Activated T-helper 1 cell treated with anti-CD3 and anti-CD28 coated beads, Interleukin-12 subunit alpha, Interleukin-12 subunit beta, Interleukin-2, Interleukin-4 antibody, amounts not matched to agents 30 ng/mL and 10 ng/mL and 1 ng/mL, durations not matched to agents 14 hours and 24 hours and 36 hours (primary cell): ENCODE results near the gene POTEB3. TPM values are rescaled to one million over a fixed set of nuclear protein-coding genes. Genes with fewer than 3 reads are reported as not detected.
"Not testable (repeated sequence)": the region's sequence is repeated elsewhere in the genome, so short reads cannot be mapped to it uniquely, and the experiment has no call there.

ENCODE experiments used
- DNase-seq: peaks from one replicate; pipeline ENCODE4 v3.0.0; 2021; ENCODE audit warnings: low spot score
- H3K27ac Mint-ChIP-seq: one replicate; pipeline ENCODE4 v1.8.0; 2021; ENCODE audit warnings: mild to moderate bottlenecking, mixed read lengths
- H3K27me3 Mint-ChIP-seq: one replicate; pipeline ENCODE4 v1.8.0; 2022; ENCODE audit warnings: mild to moderate bottlenecking, moderate library complexity, mixed read lengths; ENCODE audit not compliant: insufficient read depth
- H3K36me3 Mint-ChIP-seq: one replicate; pipeline ENCODE4 v1.8.0; 2021; ENCODE audit warnings: low read depth, mixed read lengths
- H3K4me1 Mint-ChIP-seq: one replicate; pipeline ENCODE4 v1.8.0; 2021; ENCODE audit warnings: low read depth, mixed read lengths
- H3K4me3 Mint-ChIP-seq: one replicate; pipeline ENCODE4 v1.8.0; 2021; ENCODE audit warnings: mild to moderate bottlenecking, moderate library complexity, mixed read lengths
- H3K9me3 Mint-ChIP-seq: one replicate; pipeline ENCODE4 v1.8.0; 2021; ENCODE audit warnings: mixed read lengths
- intact Hi-C: fragments of 100-400 bp; cut with micrococcal nuclease; formaldehyde crosslinking; loops from one replicate; pipeline ENCODE4 v1.15.1; 2024
- total RNA-seq: library from RNA; stranded (reverse); gene quantifications from 2 replicates; pipeline ENCODE4 v1.2.3, GENCODE V29; 2022

POTEB3 gene
- total RNA-seq, 1 donor from 2014 or later, result not detected

DNA sequence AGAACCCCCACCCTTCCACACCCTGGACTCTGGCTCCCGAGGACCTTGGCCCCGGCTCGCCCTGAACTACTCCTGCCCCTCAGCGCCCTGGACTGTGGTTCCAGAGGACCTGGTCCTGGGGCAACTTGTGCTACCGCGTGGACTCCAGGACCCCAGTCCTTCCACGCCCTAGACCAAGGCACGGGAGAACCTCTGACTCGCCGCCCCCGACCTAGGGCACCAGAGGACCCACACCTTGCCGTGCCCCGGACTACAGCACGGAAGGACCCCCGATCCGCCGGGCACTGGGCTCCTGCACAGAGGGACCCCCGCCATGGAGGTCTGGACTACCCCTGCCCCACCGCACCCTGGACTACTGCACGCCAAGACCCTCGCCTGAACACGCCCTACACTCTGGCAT is 71.7 kb downstream of the POTEB3 start:
- H3K4me3 Mint-ChIP-seq, H3K4me1 Mint-ChIP-seq, H3K36me3 Mint-ChIP-seq, H3K27ac Mint-ChIP-seq, intact Hi-C loops, H3K27me3 Mint-ChIP-seq, DNase-seq, H3K9me3 Mint-ChIP-seq: not testable (repeated sequence)
